GM12878 (cell line): ENCODE measurements around the gene GALNT18. TPM values are rescaled to one million over a fixed set of nuclear protein-coding genes. Genes with fewer than 3 reads are reported as not detected.

Experiments used
- ATAC-seq: fragments of 200-7000 bp; cut with Tn5 transposase; 3 replicates; pipeline ENCODE4 v1.9.1; 2020; ENCODE audit warnings: mild to moderate bottlenecking, moderate library complexity
- BruUV-seq: library from RNA; stranded (reverse); fragments of 400-500 nt; replicated peaks from 2 replicates; lab custom pipeline; 2021; lab: Mats Ljungman, UMichigan
- CTCF ChIA-PET: fragments of 300-600 bp; sonication (Branson Sonifier 250); formaldehyde crosslinking; extraction: SDS; loops from one replicate; lab custom pipeline; 2021; ENCODE audit warnings: inconsistent platforms; lab: Yijun Ruan, JAX
- POLR2A ChIA-PET: fragments of 350-600 bp; formaldehyde crosslinking; extraction: SDS; loops from one replicate; lab custom pipeline; 2021; ENCODE audit warnings: inconsistent platforms; lab: Charles Lee
- RAD21 ChIA-PET: fragments of 300-600 bp; sonication (Branson Sonifier 250); formaldehyde crosslinking; loops from one replicate; lab custom pipeline; 2023; ENCODE audit warnings: antibody characterized with exemption; ENCODE audit not compliant: unreplicated experiment; lab: Charles Lee
- SMC1A ChIA-PET: fragments of 300-600 bp; sonication (Branson Sonifier 250); formaldehyde crosslinking; loops from one replicate; lab custom pipeline; 2023; ENCODE audit not compliant: unreplicated experiment, uncharacterized antibody; lab: Charles Lee
- DNase-seq: peaks from one replicate; pipeline ENCODE4 v3.0.0-alpha.2; 2011; ENCODE audit warnings: low read depth, low spot score
- FAIRE-seq: peaks from 3 replicates; lab custom pipeline; 2011; peaks lifted over from hg19 to GRCh38; lab: Jason Lieb, UNC
- H2AFZ ChIP-seq: 2 replicates; pipeline ENCODE4 v1.6.0; 2011; ENCODE audit warnings: low read depth, low read length, control low read depth; ENCODE audit not compliant: control insufficient read depth
- H3K27ac ChIP-seq: 2 replicates; pipeline ENCODE4 v1.5.1; 2011; ENCODE audit warnings: control low read depth; ENCODE audit not compliant: control insufficient read depth, insufficient read depth
- H3K27me3 ChIP-seq, 2 experiments: replicated peaks in 1 of 2; 2 replicates each; pipeline versions ENCODE4 v1.6.0 to v1.6.1; 2011; ENCODE audit warnings: low read length in 1 of 2; ENCODE audit not compliant: control insufficient read depth in 2 of 2, insufficient read depth in 2 of 2
- H3K36me3 ChIP-seq, 2 experiments: 2 replicates each; pipeline ENCODE4 v1.5.1; 2011; ENCODE audit warnings: low read length in 1 of 2; ENCODE audit not compliant: control insufficient read depth in 2 of 2, insufficient read depth in 2 of 2
- H3K4me1 ChIP-seq: 2 replicates; pipeline ENCODE4 v1.6.1; 2011; ENCODE audit warnings: mild to moderate bottlenecking, low read length, moderate library complexity, mixed read lengths; ENCODE audit not compliant: control insufficient read depth, insufficient read depth
- H3K4me2 ChIP-seq: 2 replicates; pipeline ENCODE4 v1.6.0; 2011; ENCODE audit warnings: control low read depth; ENCODE audit not compliant: control insufficient read depth, insufficient read depth
- H3K4me3 ChIP-seq: fragments of 200-600 bp; sonication (generic); 2 replicates; pipeline ENCODE4 v1.5.1; 2016
- H3K79me2 ChIP-seq: 2 replicates; pipeline ENCODE4 v1.6.0; 2011; ENCODE audit warnings: low read length; ENCODE audit not compliant: control insufficient read depth, insufficient read depth
- H3K9ac ChIP-seq: 2 replicates; pipeline ENCODE4 v1.8.0; 2011; ENCODE audit warnings: low read length, control low read depth, mixed read lengths; ENCODE audit not compliant: control insufficient read depth, insufficient read depth
- H3K9me3 ChIP-seq: replicated peaks from 3 replicates; pipeline ENCODE4 v1.5.1; 2011; ENCODE audit warnings: mild to moderate bottlenecking, low read length; ENCODE audit not compliant: control insufficient read depth, insufficient read depth
- H4K20me1 ChIP-seq: 2 replicates; pipeline ENCODE4 v1.6.0; 2011; ENCODE audit not compliant: control insufficient read depth, insufficient read depth
- BRCA1 ChIP-seq: IDR thresholded peaks from 2 replicates; pipeline ENCODE4 v1.6.1; 2011; ENCODE audit warnings: low read depth, low read length, improper control_type of control experiment
- CHD4 ChIP-seq: fragments of 200-600 bp; sonication (generic); IDR thresholded peaks from 2 replicates; pipeline ENCODE4 v1.6.1; 2016; ENCODE audit warnings: mild to moderate bottlenecking
- CUX1 ChIP-seq: IDR thresholded peaks from 2 replicates; pipeline ENCODE4 v1.6.1; 2012; ENCODE audit warnings: improper control_type of control experiment, low read depth, low read length; ENCODE audit not compliant: insufficient replicate concordance
- EGR1 ChIP-seq, 2 experiments: IDR thresholded peaks; 1 replicate in 1 of 2; 2 replicates in 1 of 2; pipeline ENCODE4 v1.6.1; 2011 to 2012; ENCODE audit warnings: low read depth in 2 of 2, low read length in 2 of 2, borderline replicate concordance in 1 of 2, mild to moderate bottlenecking in 1 of 2, moderate library complexity in 1 of 2
- EP300 ChIP-seq, 2 experiments: fragments of 150-350 bp in 1 of 2; IDR thresholded peaks; 2 replicates each; pipeline ENCODE4 v1.6.1; 2011 to 2012; ENCODE audit warnings: low read depth in 2 of 2, low read length in 2 of 2, borderline replicate concordance in 1 of 2, improper control_type of control experiment in 1 of 2, inconsistent platforms in 1 of 2; ENCODE audit not compliant: control insufficient read depth in 1 of 2
- MEF2A ChIP-seq: IDR thresholded peaks from 2 replicates; pipeline ENCODE4 v1.6.1; 2011; ENCODE audit warnings: low read depth, mild to moderate bottlenecking, low read length, moderate library complexity; ENCODE audit not compliant: insufficient read depth
- NFYB ChIP-seq: IDR thresholded peaks from 2 replicates; pipeline ENCODE4 v1.6.1; 2011; ENCODE audit warnings: low read depth, mild to moderate bottlenecking, low read length, improper control_type of control experiment, moderate library complexity; ENCODE audit not compliant: insufficient read depth
- REST ChIP-seq: IDR thresholded peaks from 2 replicates; pipeline ENCODE4 v1.6.1; 2012; ENCODE audit warnings: mild to moderate bottlenecking, low read depth, low read length
- SMARCA5 ChIP-seq: fragments of 450-650 bp; IDR thresholded peaks from 2 replicates; pipeline ENCODE4 v1.6.1; 2017; ENCODE audit warnings: mild to moderate bottlenecking
- SMC3 ChIP-seq: IDR thresholded peaks from 2 replicates; pipeline ENCODE4 v1.6.1; 2011; ENCODE audit warnings: low read length, improper control_type of control experiment, borderline replicate concordance
- USF1 ChIP-seq: IDR thresholded peaks from 2 replicates; pipeline ENCODE4 v1.6.1; 2011; ENCODE audit warnings: borderline replicate concordance, low read depth, mild to moderate bottlenecking, moderate library complexity, mixed read lengths, low read length; ENCODE audit not compliant: insufficient read depth; ENCODE audit errors: extremely low read length
- ZSCAN29 ChIP-seq: fragments of 450-650 bp; IDR thresholded peaks from 2 replicates; pipeline ENCODE4 v1.6.1; 2017; ENCODE audit warnings: mild to moderate bottlenecking, moderate library complexity
- WGBS: methylation state at CpG from one replicate; pipeline ENCODE4 v1.1.6; 2016; ENCODE audit warnings: low lambda C conversion rate; ENCODE audit not compliant: insufficient replicate concordance, insufficient coverage; ENCODE audit errors: missing lambda C conversion rate; 5-methylcytosine and 5-hydroxymethylcytosine counted together
- in situ Hi-C: fragments of 300-500 bp; cut with MboI; formaldehyde crosslinking; loops from 9 replicates; pipeline ENCODE4 v1.14.3; 2018; ENCODE audit warnings: mixed read lengths
- intact Hi-C: fragments of 100-400 bp; cut with micrococcal nuclease; formaldehyde crosslinking; loops from one replicate; pipeline ENCODE4 v1.14.2; 2022; ENCODE audit not compliant: unreplicated experiment
- polyA plus RNA-seq, 11 experiments: library from polyadenylated mRNA; depleted of rRNA in 4 of 11; unstranded in 6 of 11; stranded (reverse) in 5 of 11; fragments of >200 nt; fragmentation: Nextera tagmentation in 4 of 11; fragmentation: Illumina TruSeq in 1 of 11; extraction: Ambion mirVana in 4 of 11; extraction: Trizol in 1 of 11; gene quantifications; 1 replicate in 1 of 11; 2 replicates in 10 of 11; pipeline versions ENCODE4 v1.2.1 to v1.2.3, GENCODE V29; 2011 to 2016; ENCODE audit warnings: inconsistent platforms in 2 of 11, missing spikeins in 2 of 11, low read depth in 1 of 11
- total RNA-seq, 4 experiments: library from RNA; depleted of rRNA in 3 of 4; stranded (reverse); fragments of >200 nt in 3 of 4; fragmentation: Illumina TruSeq in 1 of 4; extraction: Trizol in 1 of 4; gene quantifications; 2 replicates each; pipeline versions ENCODE4 v1.2.1 to v1.2.3, GENCODE V29; 2013 to 2021

The GALNT18 gene
- total and polyA plus RNA-seq, 10 of the 15 experiments (the other 5 are each of a cell fraction or from before 2014, with no cell fraction given): 1.2 to 14.2 (median 6.3) TPM

GRCh38 chr11:11265994-11266606, 355.7 kb downstream of the GALNT18 start:
- ChIA-PET SMC1A (interaction anchor here (0.7 to 1.4 kb wide), 7 partner anchors 22 to 238 kb away, joined by 3 to 5 read pairs (median 4); no protein-coding TSS in a partner anchor), RAD21 (interaction anchor here (1.1 to 2.1 kb wide), 3 partner anchors 228 to 238 kb away, joined by 3 to 7 read pairs (median 3); no protein-coding TSS in a partner anchor), CTCF (interaction anchor here (0.7 to 3.9 kb wide), 17 partner anchors 29 to 332 kb away, joined by 3 to 18 read pairs (median 4); no protein-coding TSS in a partner anchor), POLR2A (no interaction called here)
- H3K4me3 ChIP-seq: no peak overlapping the region
- FAIRE-seq: peak; percentile 27
- H3K36me3 ChIP-seq: no peaks in the 10 kb centered on the region; a peak in 1 of 4 replicates
- intact Hi-C loops (loop anchor here (2.0 kb wide), 4 partner anchors 35 to 237 kb away; no protein-coding TSS in a partner anchor), in situ Hi-C loops (loop anchor here (5.0 kb wide), 1 partner anchor 224 kb away; no protein-coding TSS in a partner anchor)
- no peaks in the 10 kb centered on the region for H3K9me3 ChIP-seq
- BruUV-seq: no TSS peak
- no peak overlapping the region for H3K9ac ChIP-seq
- 25% methylated on average over 8 of the region's 8 CpGs for WGBS
- no peak overlapping the region for H3K27ac ChIP-seq
- H4K20me1 ChIP-seq: no peaks in the 10 kb centered on the region
- no peaks in the 10 kb centered on the region for H3K79me2 ChIP-seq
- DNase-seq: no peak
- no peaks in the 10 kb centered on the region; a peak in 1 of 4 replicates for H3K27me3 ChIP-seq
- H3K4me1 ChIP-seq: peaks cover 17% of the 10 kb centered on the region
- H3K4me2 ChIP-seq: no peak overlapping the region
- no peak overlapping the region for H2AFZ ChIP-seq
- ATAC-seq: peak; percentile 91
- peak; percentile 73 for TF ChIP-seq SMC3
- no peak for TF ChIP-seq NFYB
- TF ChIP-seq EGR1 (IDR thresholded peaks at IDR 0.05; ENCODE audit: borderline replicate concordance in 1 of 2, low read depth in 2 of 2, low read length in 2 of 2): no peak
- TF ChIP-seq SMARCA5: no peak
- no peak for TF ChIP-seq EP300 (IDR thresholded peaks at IDR 0.05; ENCODE audit: borderline replicate concordance in 1 of 2, control insufficient read depth in 1 of 2, low read depth in 2 of 2, low read length in 2 of 2)
- TF ChIP-seq MEF2A: no peak
- TF ChIP-seq BRCA1: no peak
- no peak for TF ChIP-seq CHD4
- TF ChIP-seq REST: no peak
- TF ChIP-seq CUX1: no peak
- no peak for TF ChIP-seq USF1
- no peak for TF ChIP-seq ZSCAN29
